HEK293T (cell line): ENCODE results near the gene DAP.

ENCODE experiments used
- ARNT ChIP-seq: fragments of 450-650 bp; IDR thresholded peaks from 2 replicates; pipeline ENCODE4 v1.6.1; 2017; ENCODE audit warnings: mild to moderate bottlenecking
- BHLHE40 ChIP-seq: fragments of 450-650 bp; IDR thresholded peaks from 2 replicates; pipeline ENCODE4 v1.6.1; 2016; ENCODE audit warnings: mild to moderate bottlenecking, moderate library complexity, borderline replicate concordance
- ELF4 ChIP-seq: fragments of 450-650 bp; IDR thresholded peaks from 2 replicates; pipeline ENCODE4 v1.6.1; 2017; ENCODE audit warnings: antibody characterized with exemption
- FOXA1 ChIP-seq: fragments of 450-650 bp; IDR thresholded peaks from 2 replicates; pipeline ENCODE4 v1.6.1; 2016; ENCODE audit warnings: mild to moderate bottlenecking
- FOXK2 ChIP-seq: fragments of 450-650 bp; IDR thresholded peaks from 2 replicates; pipeline ENCODE4 v1.6.1; 2016; ENCODE audit warnings: mild to moderate bottlenecking
- FOXM1 ChIP-seq: fragments of 450-650 bp; IDR thresholded peaks from 2 replicates; pipeline ENCODE4 v1.6.1; 2017; ENCODE audit warnings: mild to moderate bottlenecking, borderline replicate concordance
- HDGF ChIP-seq: fragments of 450-650 bp; IDR thresholded peaks from 2 replicates; pipeline ENCODE4 v1.6.1; 2017; ENCODE audit warnings: antibody characterized with exemption, borderline replicate concordance
- LEF1 ChIP-seq: fragments of 450-650 bp; IDR thresholded peaks from 2 replicates; pipeline ENCODE4 v1.6.1; 2017; ENCODE audit warnings: mild to moderate bottlenecking, borderline replicate concordance
- SP1 ChIP-seq: fragments of 450-650 bp; IDR thresholded peaks from 2 replicates; pipeline ENCODE4 v1.6.1; 2017
- SUZ12 ChIP-seq: fragments of 450-650 bp; IDR thresholded peaks from 2 replicates; pipeline ENCODE4 v1.6.1; 2016; ENCODE audit warnings: mild to moderate bottlenecking
- ZNF384 ChIP-seq: fragments of 450-650 bp; IDR thresholded peaks from 2 replicates; pipeline ENCODE4 v1.6.1; 2016
- TF ChIP-seq, protein P1 (sequence below): fragments of 450-650 bp; IDR thresholded peaks from 2 replicates; pipeline ENCODE4 v1.6.1; 2016

DNA sequence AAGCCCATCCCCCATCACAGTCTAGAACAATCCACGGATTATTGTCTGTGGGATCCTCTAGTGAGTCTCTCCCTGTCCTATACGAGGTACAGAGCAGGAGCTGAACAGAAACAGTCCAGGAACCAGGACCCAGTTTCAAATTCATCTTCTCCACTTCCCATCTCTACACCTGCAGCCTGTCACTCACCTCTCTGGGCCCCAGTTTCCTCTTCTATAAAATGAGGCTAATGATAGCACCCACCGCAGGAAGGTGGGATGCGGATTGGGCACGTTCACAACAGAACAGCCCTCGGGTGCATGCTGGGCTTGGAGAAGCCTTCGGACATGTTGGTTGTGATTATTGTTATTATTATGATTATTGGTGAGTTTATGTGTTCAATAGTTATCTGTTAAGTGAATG is 118.7 kb downstream of the DAP start:
- TF ChIP-seq FOXM1 = no peak
- TF ChIP-seq ELF4 = no peak
- no peak for TF ChIP-seq BHLHE40
- no peak for TF ChIP-seq LEF1
- no peak for TF ChIP-seq FOXK2
- TF ChIP-seq SP1 = no peak
- no peak for TF ChIP-seq SUZ12
- no peak for TF ChIP-seq ARNT
- TF ChIP-seq, protein P1, sequence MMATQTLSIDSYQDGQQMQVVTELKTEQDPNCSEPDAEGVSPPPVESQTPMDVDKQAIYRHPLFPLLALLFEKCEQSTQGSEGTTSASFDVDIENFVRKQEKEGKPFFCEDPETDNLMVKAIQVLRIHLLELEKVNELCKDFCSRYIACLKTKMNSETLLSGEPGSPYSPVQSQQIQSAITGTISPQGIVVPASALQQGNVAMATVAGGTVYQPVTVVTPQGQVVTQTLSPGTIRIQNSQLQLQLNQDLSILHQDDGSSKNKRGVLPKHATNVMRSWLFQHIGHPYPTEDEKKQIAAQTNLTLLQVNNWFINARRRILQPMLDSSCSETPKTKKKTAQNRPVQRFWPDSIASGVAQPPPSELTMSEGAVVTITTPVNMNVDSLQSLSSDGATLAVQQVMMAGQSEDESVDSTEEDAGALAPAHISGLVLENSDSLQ = no peak
- no peak for TF ChIP-seq ZNF384
- no peak for TF ChIP-seq FOXA1
- no peak for TF ChIP-seq HDGF
